T follicular helper cell (primary cell): ENCODE results near the gene FAM240B.

Experiments used
- DNase-seq: peaks from one replicate; pipeline ENCODE4 v3.0.0-alpha.2; 2020; ENCODE audit warnings: low read depth
- total RNA-seq, 2 experiments: gene quantifications; one replicate each; lab custom pipeline; 2026; lab: John Stamatoyannopoulos, UW

Gene FAM240B
- total RNA-seq, result 0 reads per million in 2 experiments

GRCh38 chr9:38720083-38720745 is at the start of gene FAM240B:
TSS of gene FAM240B (minus strand) at chr9:38720133. CDS start at chr9:38703999, 16,134 bp downstream.
- DNase-seq, result no peak

DNA sequence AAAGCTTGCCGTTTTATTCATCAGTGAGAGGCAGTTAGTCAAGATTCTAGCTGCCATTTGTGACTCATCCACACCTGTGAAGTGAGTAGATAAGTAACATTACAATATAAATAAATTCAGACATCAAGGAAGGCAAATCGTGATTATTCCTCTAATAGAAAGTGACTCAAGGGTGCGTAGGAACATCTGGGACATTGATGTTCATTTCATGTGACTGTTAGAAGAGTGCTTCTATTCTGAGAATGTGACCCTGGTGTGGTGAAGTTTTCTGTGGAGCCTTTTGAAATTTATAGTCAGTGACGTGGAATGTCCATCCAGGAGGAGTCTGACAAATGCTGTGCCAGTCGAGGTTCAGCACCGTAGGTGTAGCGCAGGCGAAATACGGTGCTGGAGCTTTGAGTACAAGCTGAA is 48.4 kb upstream of the FAM240B start:
- no peak for DNase-seq

- DNase-seq, result no peak
Measured at GRCh38 chr9:38765101-38765500, 45.2 kb upstream of the FAM240B start.

- no peak for DNase-seq
Measured at GRCh38 chr9:38761999-38762398, 42.1 kb upstream of the FAM240B start.

GRCh38 chr9:38761339-38761738 is 41.4 kb upstream of the FAM240B start:
- no peak for DNase-seq

- DNase-seq, result no peak
Measured at GRCh38 chr9:38756702-38757101, 36.8 kb upstream of the FAM240B start.

- DNase-seq, result no peak
Measured at GRCh38 chr9:38747941-38748340, 28.0 kb upstream of the FAM240B start.

DNA sequence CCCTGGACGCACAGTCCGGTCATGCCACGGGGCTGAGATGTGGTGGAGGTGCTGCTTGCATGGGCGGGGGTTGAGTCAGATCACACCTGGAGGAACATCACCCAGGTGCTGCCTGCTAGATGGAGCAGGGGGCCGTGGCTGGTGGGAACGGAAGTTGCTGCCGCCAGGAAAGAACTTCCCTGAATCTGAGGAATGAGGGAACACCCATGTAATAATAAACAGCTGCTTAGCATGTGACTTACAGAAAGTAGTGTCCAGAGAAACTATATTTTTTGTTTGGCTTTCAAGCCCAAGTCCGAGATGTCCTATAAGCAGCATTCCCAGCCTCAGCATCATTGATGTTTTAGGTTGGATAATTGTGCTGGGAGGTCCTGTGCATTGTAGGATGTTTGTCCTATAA is 27.1 kb upstream of the FAM240B start:
- DNase-seq, result no peak

DNA sequence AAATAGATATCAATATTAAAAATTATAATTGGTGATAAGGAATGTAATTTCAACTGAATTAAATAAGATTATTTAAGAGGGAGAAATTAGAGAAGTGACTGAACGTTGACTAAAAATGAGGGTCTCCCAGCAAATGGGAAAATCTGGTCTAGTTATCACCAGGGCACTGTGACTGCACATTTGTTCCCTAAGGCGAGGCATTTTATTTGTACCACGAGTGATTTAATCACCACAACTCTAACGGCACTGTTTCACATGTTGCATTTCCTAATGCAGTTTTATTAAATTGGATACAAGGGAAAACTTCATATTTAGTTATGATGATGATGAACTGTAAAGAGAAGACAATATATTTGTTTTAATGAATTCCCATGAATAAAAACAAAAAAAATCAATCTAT is 26.4 kb upstream of the FAM240B start:
- DNase-seq, result no peak

GRCh38 chr9:38744484-38744883 is 24.6 kb upstream of the FAM240B start:
- no peak for DNase-seq

- no peak for DNase-seq
Measured at GRCh38 chr9:38737246-38737645, 17.3 kb upstream of the FAM240B start.

DNA sequence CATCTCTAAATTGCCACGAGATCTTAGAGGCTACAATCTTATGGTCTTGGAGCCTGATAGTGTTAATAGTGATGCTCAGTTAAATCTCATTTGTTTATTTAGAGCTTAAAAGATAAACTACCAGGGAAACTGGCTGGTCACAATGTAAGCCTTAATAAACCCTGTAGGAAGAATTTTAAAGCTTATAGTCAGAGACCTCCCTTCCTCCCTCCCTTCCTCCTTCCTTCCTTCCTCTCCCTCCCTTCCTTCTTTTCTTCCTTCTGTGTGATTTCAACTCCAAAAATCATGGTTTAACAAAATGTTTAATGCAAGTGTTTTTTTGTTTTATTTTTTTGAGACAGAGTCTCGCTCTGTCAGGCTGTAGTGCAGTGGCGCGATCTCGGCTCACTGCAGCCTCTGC is 14.9 kb upstream of the FAM240B start:
- no peak for DNase-seq

DNA sequence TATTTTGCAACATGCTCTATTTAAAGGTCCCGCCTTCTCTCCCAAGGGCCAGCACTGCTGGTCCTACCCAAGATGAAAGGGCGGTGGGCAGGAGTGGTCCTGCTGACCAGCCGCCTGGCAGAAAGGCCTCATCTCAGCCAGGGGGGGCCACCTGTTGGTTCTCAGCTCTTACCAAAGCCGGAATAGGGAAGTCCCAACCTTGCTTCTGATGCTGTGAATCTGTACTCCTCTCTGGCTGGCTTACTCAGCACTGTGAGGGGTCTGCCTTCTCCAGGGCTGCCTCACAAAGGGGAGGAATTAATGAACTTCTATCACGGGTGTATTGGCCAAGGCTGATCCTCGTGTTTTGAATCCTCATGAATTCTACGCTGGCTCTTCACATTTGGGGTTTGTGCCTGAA is 13.6 kb upstream of the FAM240B start:
- no peak for DNase-seq

GRCh38 chr9:38732885-38733284 is 13.0 kb upstream of the FAM240B start:
- DNase-seq, result no peak

- no peak for DNase-seq
Measured at GRCh38 chr9:38727497-38728001, 7.6 kb upstream of the FAM240B start.

- DNase-seq, result no peak
Measured at GRCh38 chr9:38724754-38725153, 4.8 kb upstream of the FAM240B start.

GRCh38 chr9:38718148-38718547 is 1.8 kb downstream of the FAM240B start:
- DNase-seq, result no peak

- no peak for DNase-seq
Measured at GRCh38 chr9:38715684-38716083, 4.2 kb downstream of the FAM240B start.

GRCh38 chr9:38713426-38713825 is 6.5 kb downstream of the FAM240B start:
- DNase-seq, result no peak

DNA sequence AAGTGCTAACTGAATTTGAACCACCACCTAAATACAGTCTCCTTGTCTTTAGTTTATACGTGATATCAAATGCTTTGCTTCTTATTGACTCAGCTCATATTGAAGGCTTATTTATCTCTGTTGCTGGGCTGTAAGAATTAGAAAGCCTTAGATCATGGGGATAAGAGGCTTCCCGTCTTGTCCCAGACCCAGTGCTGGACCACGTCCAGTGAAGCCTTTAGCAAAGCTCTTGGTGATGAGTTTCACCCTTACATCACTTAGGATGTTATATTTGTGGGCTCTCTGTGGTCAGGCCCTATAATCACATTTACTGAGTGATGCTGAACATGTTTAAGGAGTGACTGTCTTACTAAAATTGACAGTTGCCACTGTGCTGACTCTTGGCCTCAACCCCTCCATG is 11.2 kb downstream of the FAM240B start:
- DNase-seq, result no peak

DNA sequence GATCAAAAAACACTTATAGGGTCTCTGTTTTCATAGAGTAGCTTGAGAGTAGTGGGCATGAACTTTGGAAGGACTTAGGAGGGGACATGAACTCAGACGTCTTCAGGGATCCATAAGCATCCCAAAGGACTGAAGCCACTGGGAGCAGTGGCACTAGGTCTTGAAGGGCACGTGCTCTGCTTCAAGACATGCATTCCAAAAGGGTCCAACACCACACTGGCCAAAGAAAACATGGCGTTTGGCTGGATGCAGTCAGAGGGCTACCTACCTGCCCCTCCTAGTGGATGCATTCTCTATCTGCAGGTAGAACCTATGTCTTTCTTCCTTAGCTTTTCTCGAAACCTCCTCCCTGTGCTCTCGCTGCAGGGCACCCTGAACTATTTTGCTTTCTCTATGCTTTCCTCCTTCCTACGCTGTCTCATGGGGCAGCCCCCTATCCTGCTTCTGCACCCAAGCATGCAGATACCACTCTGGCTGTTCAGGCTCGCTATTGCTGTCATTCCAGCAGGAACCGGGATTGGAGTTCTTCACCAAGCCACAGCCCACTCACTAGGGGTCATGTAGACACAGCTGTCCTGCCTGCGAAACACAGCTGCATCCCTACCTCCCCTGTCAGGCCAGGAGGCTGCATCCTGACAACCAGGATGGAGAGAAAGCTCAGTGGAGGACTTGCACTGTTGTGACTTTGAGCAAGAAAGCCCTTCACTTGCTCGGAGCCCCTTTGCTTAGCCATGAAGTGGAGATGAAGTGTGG is 11.9 kb downstream of the FAM240B start:
- DNase-seq, result no peak

GRCh38 chr9:38706493-38706892 is 13.4 kb downstream of the FAM240B start:
- no peak for DNase-seq

- no peak for DNase-seq
Measured at GRCh38 chr9:38705917-38706316, 14.0 kb downstream of the FAM240B start.
